GM21367 (cell line): Measurements from ENCODE around the gene FCSK.

Experiments
- ATAC-seq: cut with Tn5 transposase; IDR thresholded peaks from one replicate; pipeline ENCODE4 v1.9.1; 2021; ENCODE audit not compliant: unreplicated experiment

Gene FCSK

DNA sequence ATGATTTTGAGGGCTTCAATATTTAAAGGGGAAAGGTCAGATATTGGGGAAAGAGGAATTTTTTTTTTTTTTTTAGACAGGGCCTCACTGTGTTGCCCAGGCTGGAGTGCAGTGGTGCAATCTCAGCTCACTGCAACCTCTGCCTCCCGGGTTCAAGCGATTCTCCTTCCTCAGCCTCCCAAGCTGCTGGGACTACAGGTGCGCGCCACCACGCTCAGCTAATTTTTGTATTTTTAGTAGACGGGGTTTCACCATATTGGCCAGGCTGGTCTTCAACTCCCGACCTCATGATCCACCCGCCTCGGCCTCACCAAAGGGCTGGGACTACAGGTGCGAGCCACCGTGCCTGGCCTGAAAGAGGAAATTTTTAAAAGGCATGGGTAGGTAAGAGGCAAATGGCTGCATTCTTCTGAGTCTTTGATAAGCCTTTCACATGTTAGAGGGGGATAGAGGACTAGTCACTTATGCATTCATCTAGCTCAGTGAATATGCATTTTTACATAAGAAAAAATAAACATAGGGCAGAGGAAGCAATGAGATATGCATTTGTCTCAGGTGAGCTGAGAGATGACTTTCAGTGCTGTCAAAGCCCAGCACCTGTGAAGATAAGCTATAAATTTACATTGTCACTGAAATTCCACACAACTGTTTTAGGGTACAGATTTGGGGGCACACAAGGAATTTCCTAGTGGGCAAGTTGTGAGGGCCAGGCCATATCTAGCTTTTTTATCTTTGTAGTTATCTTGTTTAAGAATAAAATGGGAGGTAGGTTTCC lies 1.1 kb upstream of the FCSK start:
- ATAC-seq = no peak

DNA sequence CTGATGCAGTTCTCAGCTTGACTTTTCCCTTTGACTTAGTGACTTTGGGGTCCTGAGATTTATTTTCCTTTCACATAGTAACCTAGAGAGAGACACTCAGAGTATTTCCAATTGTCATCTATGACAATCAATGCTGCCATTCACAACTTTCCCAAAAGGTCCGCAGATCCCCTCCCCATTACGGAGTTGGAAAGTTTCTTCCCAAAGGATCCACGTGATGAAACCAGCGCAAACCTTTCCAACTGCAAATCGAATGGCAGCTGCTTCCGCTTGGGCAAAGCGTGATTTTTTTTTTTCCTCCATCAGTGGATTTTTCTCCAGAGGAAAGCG lies 538 bp upstream of the FCSK start:
- ATAC-seq = no peak

DNA sequence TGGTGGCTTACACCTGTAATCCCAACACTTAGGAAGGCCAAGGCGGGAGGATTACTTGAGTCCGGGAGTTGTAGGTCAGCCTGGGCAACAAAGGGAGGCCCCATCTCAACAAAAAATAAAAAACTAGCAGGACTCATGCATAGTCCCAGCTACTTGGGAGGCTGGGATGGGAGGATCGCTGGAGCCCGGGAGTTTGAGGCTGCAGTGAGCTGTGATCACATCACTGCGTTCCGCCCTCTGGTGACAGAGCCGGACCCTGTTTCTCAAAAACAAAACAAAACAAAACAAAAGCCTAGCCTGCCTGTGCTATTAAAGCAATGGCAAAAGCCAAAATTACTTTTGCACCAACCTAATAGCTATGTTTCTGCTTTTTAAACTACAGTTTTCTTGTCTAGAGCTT lies 1.5 kb downstream of the FCSK start:
- ATAC-seq = no peak

DNA sequence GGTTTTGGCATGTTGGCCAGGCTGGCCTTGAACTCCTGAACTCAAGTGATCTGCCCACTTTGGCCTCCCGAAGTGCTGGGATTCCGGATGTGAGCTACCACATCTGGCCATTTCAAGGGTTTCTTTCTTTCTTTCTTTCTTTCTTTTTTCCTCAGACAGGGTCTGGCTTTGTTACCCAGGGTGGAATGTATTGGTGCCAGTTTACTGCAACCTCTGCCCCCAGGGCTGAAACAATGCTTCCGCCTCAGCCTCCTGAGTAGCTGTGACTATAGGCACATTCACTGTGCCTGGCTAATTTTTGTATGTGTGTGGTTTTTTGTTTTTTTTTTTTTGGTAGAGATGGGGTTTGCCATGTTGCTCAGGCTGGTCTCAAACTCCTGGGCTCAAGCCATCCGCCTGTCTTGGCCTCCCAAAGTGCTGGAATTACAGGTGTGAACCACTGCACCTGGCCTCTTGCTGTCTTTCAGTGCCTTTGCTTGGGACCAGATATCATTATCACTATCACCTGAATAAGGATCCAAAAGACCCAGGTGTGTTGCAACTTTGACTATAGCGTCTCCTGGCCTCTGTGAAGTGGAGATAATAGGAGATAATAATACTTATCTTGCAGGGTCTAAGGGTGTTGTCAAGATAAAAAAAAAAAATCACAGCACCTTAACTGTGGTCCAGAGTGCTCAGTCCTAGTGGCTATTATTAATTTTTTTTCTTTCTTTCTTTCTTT lies 3.2 kb downstream of the FCSK start:
- ATAC-seq = no peak

DNA sequence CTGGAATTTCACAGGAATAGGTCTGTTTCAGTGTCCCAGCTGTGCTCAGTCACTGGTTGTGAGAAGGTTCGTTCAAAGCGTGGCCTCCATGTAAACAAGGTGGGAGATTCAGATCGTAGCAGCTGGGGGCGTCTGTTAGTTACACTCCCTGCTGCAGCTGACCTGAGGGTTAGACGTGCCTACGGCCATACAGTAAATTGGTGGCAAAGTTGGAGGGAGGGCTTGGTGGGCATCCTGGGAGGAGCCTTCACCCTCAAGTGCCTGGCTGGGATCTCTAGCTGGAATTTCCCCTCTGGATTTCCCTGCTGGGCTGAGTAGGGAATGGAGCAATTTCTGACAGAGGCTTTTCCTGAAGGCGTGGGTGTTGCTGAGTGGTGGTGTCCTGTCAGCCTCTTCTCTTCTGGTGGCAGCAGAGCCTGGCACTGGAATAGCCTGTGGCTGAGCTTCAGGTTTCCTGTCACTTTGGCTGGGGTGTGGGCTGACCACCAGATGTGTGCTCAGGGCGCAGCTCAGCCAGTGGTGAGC lies 6.4 kb downstream of the FCSK start:
- no peak for ATAC-seq

DNA sequence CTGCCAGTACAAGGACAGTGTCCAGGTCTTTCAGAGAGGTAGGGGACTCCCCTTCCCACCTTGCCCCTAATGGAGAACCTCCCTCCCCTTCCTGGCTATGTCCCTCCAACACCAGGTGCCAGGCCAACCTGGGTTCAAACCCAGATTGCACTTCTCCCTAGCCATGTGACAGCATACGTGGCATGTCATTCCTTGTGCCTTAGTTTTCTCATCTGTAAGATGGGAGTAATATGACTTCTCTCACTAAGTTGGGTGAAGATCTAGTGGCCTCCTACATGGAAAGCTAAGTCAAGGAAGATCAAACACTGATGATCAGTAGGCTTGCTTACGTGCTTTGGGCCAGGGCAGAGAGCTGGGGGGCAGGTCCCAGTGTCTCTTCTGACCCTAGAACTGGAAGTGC lies 8.8 kb downstream of the FCSK start:
- ATAC-seq = no peak

DNA sequence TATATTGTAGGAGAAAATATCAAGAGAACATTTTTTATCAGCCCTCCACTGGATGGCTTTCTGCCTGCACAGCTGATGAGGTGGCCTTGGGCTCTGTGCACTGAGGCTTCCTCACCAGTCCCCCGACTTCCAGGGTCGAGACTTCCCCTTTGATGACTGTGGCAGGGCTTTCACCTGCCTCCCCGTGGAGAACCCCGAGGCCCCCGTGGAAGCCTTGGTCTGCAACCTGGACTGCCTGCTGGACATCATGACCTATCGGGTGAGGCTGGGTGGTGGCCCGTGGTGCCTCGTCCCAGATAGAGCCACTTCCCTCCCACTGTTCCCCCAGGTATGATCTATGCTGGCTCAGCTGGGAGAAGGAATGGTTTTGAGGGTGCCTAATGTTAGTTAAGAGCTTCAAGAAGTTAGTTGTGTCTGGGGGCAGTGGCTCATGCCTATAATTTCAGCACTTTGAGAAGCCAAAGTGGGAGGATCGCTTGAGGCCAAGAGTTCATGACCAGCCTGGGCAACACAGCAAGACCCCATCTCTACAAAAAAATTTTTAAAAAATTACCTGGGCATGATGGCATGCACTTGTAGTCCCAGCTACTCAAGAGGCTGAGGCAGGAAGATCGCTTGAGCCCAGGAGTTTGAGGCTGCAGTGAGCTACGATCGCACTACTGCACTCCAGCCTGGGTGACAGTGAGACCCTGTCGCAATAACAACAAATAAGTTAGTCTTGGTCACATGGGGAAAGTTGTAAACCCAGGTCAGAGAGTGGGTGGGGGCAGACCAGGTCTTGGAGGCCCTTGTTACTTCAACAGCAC lies 11.8 kb downstream of the FCSK start:
- no peak for ATAC-seq

DNA sequence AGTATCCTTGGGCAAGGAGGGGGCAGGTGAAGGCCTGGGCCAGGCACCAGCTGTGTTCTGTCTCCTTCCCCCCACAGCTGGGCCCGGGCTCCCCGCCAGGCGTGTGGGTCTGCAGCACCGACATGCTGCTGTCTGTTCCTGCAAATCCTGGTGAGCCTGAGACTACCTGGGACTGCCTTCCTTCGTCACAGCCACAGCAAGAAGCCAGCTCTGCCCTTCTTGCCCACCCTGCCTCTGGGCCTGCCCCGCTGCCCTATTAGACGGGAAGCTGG lies 12.3 kb downstream of the FCSK start:
- ATAC-seq = no peak

DNA sequence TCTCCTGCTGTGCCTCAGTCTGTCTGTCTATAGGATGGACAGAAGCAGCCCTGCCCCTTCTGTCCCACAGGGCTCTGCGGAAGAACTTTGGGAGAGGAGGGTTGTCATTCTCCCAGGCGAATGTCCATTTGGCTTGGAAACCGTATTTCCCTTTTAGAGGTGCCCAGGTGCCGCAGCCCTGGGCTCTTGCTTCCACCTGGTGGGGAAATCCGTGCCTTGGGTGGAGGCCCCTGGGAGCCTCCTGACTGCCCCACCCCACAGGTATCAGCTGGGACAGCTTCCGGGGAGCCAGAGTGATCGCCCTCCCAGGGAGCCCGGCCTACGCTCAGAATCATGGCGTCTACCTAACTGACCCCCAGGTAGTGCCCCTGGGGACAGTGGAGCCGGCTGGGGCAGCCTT lies 12.7 kb downstream of the FCSK start:
- ATAC-seq = no peak

DNA sequence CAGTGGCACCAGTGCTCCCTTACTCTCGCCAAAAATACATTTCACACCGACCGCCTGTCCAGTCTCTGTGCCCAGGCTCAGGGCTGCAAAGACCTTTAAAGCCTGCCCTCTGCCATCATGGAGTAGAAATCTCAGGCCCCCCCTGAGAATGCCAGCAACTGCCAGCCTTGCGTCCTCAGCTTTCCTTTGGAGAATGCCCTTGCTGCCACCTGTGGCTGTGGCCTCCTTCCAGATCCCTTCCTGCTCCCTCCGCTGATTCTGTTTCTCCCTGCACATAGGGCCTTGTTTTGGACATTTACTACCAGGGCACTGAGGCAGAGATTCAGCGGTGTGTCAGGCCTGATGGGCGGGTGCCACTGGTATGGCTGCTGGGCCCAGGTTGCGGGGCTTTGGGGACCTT lies 13.2 kb downstream of the FCSK start:
- no peak for ATAC-seq

DNA sequence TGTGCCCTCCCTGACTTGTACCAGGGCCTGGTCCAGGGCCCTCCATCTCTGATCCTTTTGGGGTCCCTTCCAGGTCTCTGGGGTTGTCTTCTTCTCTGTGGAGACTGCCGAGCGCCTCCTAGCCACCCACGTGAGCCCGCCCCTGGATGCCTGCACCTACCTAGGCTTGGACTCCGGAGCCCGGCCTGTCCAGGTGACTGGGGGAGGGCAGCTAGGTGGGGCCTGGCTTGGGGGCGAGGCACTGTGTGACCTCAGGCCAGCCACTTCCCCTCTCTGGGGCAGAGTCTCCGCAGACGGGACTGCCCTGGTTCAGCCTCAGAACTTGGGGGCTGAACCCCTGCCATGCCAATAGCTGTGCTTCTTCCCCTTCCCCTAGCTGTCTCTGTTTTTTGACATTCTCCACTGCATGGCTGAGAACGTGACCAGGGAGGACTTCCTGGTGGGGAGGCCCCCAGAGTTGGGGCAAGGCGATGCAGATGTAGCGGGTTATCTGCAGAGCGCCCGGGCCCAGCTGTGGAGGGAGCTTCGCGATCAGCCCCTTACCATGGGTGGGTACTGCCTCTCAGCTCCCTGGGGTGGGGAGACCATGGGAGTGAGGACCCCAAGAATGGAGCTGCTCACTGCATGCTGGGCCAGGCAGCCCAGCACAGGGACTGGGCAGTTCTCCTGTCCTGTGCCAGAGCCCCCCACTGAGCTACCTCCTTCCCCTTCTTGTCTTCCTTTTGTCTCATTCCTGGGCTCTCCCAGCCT lies 14.6 kb downstream of the FCSK start:
- no peak for ATAC-seq

DNA sequence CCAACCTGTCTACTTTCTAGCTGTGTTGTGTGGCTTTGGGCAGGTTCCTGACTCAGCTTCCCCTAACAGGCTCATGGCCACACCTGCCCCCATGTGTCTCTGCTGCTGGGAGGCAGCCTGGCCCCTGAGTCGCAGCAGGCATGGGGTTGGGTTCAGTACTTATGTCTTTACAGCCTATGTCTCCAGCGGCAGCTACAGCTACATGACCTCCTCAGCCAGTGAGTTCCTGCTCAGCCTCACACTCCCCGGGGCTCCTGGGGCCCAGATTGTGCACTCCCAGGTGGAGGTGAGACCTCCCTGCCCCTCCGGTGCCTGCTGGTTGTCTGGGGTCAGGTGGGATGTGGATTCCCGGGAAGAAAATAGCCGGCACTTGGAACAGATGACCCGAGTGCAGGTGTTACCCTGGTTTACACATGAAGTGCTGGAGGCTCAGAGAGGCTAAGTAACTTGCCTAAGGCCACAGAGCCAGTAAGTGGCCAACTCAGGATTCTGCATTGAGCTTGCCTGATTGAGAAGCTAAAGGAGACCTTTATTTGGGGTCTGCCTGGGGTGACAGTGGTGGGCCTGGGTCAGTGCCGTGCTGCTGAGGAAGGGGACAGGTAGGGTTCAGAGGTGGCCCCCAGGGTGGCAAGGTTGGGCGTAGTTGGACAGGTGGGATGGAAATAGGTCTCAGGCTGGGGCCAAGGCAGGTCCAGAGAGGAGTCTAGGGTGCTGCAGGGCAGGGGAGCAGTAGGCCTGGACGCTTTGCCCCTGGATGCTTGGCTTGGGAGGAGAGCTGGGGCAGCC lies 15.9 kb downstream of the FCSK start:
- ATAC-seq = no peak

DNA sequence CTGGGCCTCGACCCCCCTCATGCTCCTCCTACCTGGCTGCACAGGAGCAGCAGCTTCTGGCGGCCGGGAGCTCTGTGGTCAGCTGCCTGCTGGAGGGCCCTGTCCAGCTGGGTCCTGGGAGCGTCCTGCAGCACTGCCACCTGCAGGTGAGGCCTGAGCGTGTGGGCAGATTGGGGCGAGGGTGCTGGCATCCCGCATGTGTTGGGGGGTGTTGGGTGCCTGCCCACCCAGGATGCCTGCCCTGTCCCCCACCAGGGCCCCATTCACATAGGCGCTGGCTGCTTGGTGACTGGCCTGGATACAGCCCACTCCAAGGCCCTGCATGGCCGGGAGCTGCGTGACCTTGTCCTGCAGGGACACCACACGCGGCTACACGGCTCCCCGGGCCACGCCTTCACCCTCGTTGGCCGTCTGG lies 16.5 kb downstream of the FCSK start:
- ATAC-seq = no peak

DNA sequence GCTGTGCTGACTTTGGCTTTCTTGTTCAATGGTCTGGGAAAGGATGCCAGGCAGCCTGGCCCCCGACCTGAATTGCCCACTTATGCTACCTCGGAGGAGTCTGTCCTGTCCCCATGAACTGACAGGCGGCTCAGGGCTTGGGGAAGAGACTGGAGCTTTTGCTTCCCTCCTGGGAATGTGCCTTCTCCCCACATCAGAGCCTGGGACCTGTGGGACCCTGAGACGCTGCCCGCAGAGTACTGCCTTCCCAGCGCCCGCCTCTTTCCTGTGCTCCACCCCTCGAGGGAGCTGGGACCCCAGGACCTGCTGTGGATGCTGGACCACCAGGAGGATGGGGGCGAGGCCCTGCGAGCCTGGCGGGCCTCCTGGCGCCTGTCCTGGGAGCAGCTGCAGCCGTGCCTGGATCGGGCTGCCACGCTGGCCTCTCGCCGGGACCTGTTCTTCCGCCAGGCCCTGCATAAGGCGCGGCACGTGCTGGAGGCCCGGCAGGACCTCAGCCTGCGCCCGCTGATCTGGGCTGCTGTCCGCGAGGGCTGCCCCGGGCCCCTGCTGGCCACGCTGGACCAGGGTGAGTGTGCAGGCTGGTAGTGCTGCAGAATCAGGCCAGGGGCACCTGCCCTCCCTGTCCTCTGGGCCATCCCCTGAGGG lies 18.5 kb downstream of the FCSK start:
- no peak for ATAC-seq

DNA sequence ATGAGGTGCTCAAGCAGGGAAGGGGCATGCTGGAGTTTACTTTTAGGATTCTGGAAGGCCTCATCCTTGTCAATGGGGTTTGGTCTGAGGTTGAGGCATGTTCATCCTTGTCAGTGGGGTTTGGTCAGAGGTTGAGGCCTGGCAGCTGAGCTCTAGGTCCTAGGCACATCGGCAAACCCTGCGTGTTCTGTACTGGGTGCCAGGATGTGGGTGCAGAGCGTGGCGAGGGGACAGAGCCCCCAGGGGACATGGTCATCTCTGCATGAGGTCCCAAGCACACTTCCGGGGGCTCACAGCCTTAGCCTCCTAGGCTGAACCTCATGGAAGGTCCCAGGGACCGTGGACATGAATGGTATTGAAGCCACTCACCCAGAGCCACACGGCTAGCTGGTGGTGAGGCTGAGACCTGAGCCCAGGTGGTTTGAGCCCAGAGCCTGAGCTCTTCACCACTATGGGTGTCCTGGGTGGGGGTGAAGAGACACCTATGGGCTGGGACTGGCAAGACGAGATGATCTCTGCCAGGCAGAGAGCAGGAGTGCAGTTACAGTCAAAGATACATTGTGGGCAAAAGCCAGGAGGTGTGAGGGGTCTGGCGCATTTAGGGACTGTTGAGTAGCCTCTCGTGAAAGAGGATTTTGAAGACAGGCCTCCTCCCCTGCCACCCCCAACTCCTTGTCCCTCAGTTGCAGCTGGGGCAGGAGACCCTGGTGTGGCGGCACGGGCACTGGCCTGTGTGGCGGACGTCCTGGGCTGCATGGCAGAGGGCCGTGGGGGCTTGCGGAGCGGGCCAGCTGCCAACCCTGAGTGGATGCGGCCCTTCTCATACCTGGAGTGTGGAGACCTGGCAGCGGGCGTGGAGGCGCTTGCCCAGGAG lies 19.3 kb downstream of the FCSK start:
- no peak for ATAC-seq

DNA sequence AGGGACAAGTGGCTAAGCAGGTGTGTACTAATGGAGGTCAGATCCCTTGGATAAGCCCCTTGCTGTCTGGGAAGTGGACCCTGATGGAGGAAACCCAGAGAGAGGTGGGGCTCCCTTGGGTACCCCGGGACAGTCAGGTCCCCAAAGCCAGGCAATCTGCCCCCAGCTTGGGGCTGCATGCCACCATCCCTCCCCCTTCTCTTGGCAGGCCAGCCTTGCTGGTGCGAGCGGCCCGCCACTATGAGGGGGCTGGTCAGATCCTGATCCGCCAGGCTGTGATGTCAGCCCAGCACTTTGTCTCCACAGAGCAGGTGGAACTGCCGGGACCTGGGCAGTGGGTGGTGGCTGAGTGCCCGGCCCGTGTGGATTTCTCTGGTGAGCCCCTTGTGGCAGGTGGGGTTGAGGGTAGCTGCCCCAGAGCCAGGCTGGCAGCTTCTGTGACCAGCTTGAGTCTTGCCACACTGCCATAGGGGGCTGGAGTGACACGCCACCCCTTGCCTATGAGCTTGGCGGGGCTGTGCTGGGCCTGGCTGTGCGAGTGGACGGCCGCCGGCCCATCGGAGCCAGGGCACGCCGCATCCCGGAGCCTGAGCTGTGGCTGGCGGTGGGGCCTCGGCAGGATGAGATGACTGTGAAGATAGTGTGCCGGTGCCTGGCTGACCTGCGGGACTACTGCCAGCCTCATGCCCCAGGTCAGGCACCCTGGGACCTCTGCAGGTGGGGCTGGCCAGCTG lies 20.1 kb downstream of the FCSK start:
- no peak for ATAC-seq

DNA sequence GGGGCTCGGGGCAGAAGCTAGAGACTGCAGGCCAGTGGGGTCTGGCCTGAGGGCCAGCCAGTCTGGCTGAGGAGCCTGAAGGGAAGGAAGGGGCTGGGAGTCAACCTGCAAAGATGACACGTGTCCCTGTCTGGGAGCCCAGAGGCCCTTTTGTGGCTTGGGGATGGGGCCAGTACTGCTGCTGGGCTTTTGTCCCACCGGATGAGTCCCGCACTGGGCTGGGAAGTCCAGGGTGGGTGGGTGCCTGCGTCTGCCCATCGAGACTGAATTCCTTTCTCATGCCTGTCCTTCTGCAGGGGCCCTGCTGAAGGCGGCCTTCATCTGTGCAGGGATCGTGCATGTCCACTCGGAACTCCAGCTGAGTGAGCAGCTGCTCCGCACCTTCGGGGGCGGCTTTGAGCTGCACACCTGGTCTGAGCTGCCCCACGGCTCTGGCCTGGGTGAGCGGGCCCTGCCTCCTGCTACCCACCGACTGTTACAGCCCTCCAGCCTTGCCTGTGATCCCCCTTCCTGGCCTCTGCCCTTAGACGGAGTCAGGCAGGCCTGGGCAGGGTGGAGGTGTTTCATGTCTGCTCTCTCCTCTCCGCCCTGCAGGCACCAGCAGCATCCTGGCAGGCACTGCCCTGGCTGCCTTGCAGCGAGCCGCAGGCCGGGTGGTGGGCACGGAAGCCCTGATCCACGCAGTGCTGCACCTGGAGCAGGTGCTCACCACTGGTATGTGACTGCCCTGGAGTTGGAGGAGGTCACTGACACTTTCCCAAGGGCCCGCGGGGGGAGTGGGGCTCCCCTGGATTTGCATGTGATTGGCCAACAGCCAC lies 20.9 kb downstream of the FCSK start:
- no peak for ATAC-seq
